Measurements from ENCODE around the gene MYOCOS.

The MYOCOS gene

DNA sequence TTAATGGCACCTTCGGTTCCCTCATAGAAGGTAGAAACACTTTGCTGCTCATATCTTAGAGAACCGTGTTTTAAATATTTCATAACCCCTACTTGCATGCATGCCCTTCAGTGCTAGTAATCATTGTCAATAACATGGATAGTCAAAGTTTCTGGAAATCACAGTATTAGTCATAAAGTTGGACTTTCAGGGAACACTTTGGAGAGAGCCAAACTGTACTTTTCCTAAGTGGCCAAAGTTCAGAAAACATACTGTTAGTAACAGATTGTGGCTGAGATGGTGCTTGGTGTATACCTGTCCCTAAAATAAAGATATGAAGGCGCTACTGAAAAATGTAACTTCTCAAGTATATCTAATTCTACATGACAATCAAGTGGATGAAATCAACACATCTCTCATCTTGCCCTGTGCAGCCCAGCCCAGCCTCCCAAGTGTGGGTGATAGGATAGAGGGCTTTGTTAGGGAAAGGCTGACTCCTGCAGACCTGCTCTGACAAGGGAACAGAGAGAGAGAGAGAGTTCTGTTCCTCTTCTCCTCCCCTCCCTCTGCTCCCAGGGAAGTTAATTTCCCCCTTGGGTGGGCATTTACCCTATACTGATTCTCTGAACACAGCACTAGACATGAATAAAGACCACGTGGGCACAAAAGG, 16.0 kb downstream of the MYOCOS start:
- no peak overlapping the region for H2AFZ ChIP-seq (ENCODE audit: low read length)
- H3F3A ChIP-seq (ENCODE audit: low read depth) = no peaks in the 10 kb centered on the region
- no peaks in the 10 kb centered on the region for H3K4me1 ChIP-seq (ENCODE audit: insufficient read depth, low read length, poor library complexity, severe bottlenecking)
- H3K79me2 ChIP-seq (ENCODE audit: insufficient read depth, low read length) = no peaks in the 10 kb centered on the region
- no peak overlapping the region for H3K4me2 ChIP-seq (ENCODE audit: low read depth, low read length, poor library complexity, severe bottlenecking)
- no peaks in the 10 kb centered on the region for H3K27me3 ChIP-seq (ENCODE audit: insufficient read depth, low read length, poor library complexity, severe bottlenecking)
- no peaks in the 10 kb centered on the region for H3K9me2 ChIP-seq (replicated peaks; ENCODE audit: low read depth, low read length)
- no peaks in the 10 kb centered on the region for H3K9me3 ChIP-seq (ENCODE audit: insufficient read depth, low read depth, low read length)
- H3K9ac ChIP-seq (ENCODE audit: low read depth, low read length, poor library complexity, severe bottlenecking) = no peak overlapping the region
- H3K36me3 ChIP-seq (ENCODE audit: insufficient read depth, low read length) = no peaks in the 10 kb centered on the region
- H3K4me3 ChIP-seq (ENCODE audit: low read length, poor library complexity, severe bottlenecking) = no peak overlapping the region
- H4K20me1 ChIP-seq (ENCODE audit: insufficient read depth, low read length, poor library complexity, severe bottlenecking) = no peaks in the 10 kb centered on the region
- no peak for TF ChIP-seq EZH2phosphoT487 (IDR thresholded peaks at IDR 0.05; ENCODE audit: borderline replicate concordance)
- TF ChIP-seq CTCF (conservative IDR thresholded peaks at IDR 0.05; ENCODE audit: low read length) = no peak

- no peak overlapping the region for H2AFZ ChIP-seq (ENCODE audit: low read length)
- no peak overlapping the region for H3K4me2 ChIP-seq (ENCODE audit: low read depth, low read length, poor library complexity, severe bottlenecking)
Measured at GRCh38 chr1:171640225-171640624, 18.2 kb downstream of the MYOCOS start.

GRCh38 chr1:171641076-171641864, 19.2 kb downstream of the MYOCOS start:
- Histone ChIP-seq H3K9me3 (ENCODE audit: insufficient read depth, low read depth, low read length) (no peaks in the 10 kb centered on the region), H4K20me1 (ENCODE audit: insufficient read depth, low read length, poor library complexity, severe bottlenecking) (no peaks in the 10 kb centered on the region), H3K9me2 (replicated peaks; ENCODE audit: low read depth, low read length) (no peaks in the 10 kb centered on the region), H2AFZ (ENCODE audit: low read length) (no peak overlapping the region), H3K27me3 (ENCODE audit: insufficient read depth, low read length, poor library complexity, severe bottlenecking) (no peaks in the 10 kb centered on the region), H3K4me1 (ENCODE audit: insufficient read depth, low read length, poor library complexity, severe bottlenecking) (no peaks in the 10 kb centered on the region), H3F3A (ENCODE audit: low read depth) (no peaks in the 10 kb centered on the region), H3K36me3 (ENCODE audit: insufficient read depth, low read length) (no peaks in the 10 kb centered on the region), H3K79me2 (ENCODE audit: insufficient read depth, low read length) (no peaks in the 10 kb centered on the region), H3K4me3 (ENCODE audit: low read length, poor library complexity, severe bottlenecking) (no peak overlapping the region), H3K4me2 (ENCODE audit: low read depth, low read length, poor library complexity, severe bottlenecking) (no peak overlapping the region), H3K9ac (ENCODE audit: low read depth, low read length, poor library complexity, severe bottlenecking) (no peak overlapping the region)
- peak; percentile 17; the same call in 1 of the 2 replicates for TF ChIP-seq CTCF (conservative IDR thresholded peaks at IDR 0.05; ENCODE audit: low read length)
- no peak for TF ChIP-seq EZH2phosphoT487 (IDR thresholded peaks at IDR 0.05; ENCODE audit: borderline replicate concordance)

More at GRCh38 chr1:171640225-171640624, 18.2 kb downstream of the MYOCOS start:
- no peak for TF ChIP-seq CTCF (conservative IDR thresholded peaks at IDR 0.05; ENCODE audit: low read length)
- TF ChIP-seq EZH2phosphoT487 (IDR thresholded peaks at IDR 0.05; ENCODE audit: borderline replicate concordance) = no peak
- Histone ChIP-seq H3K9ac (ENCODE audit: low read depth, low read length, poor library complexity, severe bottlenecking) (no peak overlapping the region), H3K4me1 (ENCODE audit: insufficient read depth, low read length, poor library complexity, severe bottlenecking) (no peaks in the 10 kb centered on the region), H4K20me1 (ENCODE audit: insufficient read depth, low read length, poor library complexity, severe bottlenecking) (no peaks in the 10 kb centered on the region), H3K27me3 (ENCODE audit: insufficient read depth, low read length, poor library complexity, severe bottlenecking) (no peaks in the 10 kb centered on the region), H3K9me3 (ENCODE audit: insufficient read depth, low read depth, low read length) (no peaks in the 10 kb centered on the region), H3K79me2 (ENCODE audit: insufficient read depth, low read length) (no peaks in the 10 kb centered on the region), H3K36me3 (ENCODE audit: insufficient read depth, low read length) (no peaks in the 10 kb centered on the region), H3K9me2 (replicated peaks; ENCODE audit: low read depth, low read length) (no peaks in the 10 kb centered on the region), H3F3A (ENCODE audit: low read depth) (no peaks in the 10 kb centered on the region), H3K4me3 (ENCODE audit: low read length, poor library complexity, severe bottlenecking) (no peak overlapping the region)
